ENCODE measurements around the gene ESR2.
"Not testable (repeated sequence)": the region's sequence is repeated elsewhere in the genome, so short reads cannot be mapped to it uniquely, and the experiment has no call there.

ESR2 gene

GRCh38 chr14:64187331-64187730, 106.8 kb downstream of the ESR2 start:
- no peaks in the 10 kb centered on the region for H3K4me1 ChIP-seq
- H3K79me2 ChIP-seq = no peaks in the 10 kb centered on the region
- no peak overlapping the region for H3K27ac ChIP-seq
- no peaks in the 10 kb centered on the region for H3K36me3 ChIP-seq (ENCODE audit: control insufficient read depth, insufficient read depth, low read length)
- H3K9me3 ChIP-seq (ENCODE audit: control insufficient read depth, low read length) = no peaks in the 10 kb centered on the region
- H3K4me2 ChIP-seq (ENCODE audit: low read length) = no peak overlapping the region
- no peak overlapping the region for H3K4me3 ChIP-seq (ENCODE audit: low read depth, low read length)
- H3K9ac ChIP-seq = no peak overlapping the region
- TF ChIP-seq, protein P1, sequence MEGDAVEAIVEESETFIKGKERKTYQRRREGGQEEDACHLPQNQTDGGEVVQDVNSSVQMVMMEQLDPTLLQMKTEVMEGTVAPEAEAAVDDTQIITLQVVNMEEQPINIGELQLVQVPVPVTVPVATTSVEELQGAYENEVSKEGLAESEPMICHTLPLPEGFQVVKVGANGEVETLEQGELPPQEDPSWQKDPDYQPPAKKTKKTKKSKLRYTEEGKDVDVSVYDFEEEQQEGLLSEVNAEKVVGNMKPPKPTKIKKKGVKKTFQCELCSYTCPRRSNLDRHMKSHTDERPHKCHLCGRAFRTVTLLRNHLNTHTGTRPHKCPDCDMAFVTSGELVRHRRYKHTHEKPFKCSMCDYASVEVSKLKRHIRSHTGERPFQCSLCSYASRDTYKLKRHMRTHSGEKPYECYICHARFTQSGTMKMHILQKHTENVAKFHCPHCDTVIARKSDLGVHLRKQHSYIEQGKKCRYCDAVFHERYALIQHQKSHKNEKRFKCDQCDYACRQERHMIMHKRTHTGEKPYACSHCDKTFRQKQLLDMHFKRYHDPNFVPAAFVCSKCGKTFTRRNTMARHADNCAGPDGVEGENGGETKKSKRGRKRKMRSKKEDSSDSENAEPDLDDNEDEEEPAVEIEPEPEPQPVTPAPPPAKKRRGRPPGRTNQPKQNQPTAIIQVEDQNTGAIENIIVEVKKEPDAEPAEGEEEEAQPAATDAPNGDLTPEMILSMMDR (IDR thresholded peaks at IDR 0.05) = no peak
- H3K27me3 ChIP-seq (ENCODE audit: control insufficient read depth, insufficient read depth, low read length) = no peaks in the 10 kb centered on the region
- no peak overlapping the region for H2AFZ ChIP-seq

DNA sequence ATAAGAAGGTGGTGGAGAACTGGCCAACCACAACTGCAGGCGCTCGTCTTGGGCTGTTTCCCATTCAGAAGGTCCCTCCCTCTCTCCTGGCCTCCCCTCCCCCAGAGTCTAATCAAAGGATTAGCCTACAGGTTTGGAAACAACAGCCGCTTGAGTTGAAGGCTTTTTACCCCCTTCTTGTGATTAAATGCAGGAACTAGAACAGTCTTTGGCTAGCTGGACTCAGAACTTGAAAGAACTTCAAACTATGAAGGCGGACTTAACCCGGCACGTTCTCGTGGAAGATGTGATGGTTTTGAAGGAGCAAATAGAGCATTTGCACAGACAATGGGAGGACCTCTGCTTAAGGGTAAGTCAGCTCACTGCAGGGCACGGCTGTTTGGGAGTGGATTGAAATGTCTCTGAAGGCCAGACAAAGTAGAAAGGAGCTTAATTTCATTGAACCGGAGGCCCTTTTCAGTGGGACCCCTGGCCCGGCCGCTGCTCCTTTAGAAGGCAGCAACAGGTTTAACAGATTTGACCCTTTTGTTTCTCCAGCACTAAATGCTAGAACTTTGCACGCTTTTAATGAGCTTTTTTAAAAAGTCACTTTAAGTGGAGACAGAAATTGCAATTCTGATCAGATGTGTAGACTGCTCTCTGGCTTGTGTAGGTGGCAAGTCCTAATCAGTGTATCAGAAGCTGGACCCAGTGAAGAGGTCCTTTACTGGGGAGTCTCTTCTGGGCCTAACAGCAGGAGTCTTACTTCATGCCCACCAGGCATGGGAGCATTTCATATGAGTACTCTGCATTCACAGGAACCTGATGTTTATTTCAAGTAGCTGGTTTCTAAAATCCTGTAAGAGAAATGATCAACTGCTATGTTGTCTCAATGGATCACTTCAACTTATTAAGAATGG, 107.7 kb downstream of the ESR2 start:
- Histone ChIP-seq H3K4me3 (ENCODE audit: low read depth, low read length) (no peak overlapping the region), H3K79me2 (no peaks in the 10 kb centered on the region), H3K27ac (no peak overlapping the region), H3K4me2 (ENCODE audit: low read length) (no peak overlapping the region), H3K36me3 (ENCODE audit: control insufficient read depth, insufficient read depth, low read length) (no peaks in the 10 kb centered on the region), H3K4me1 (no peaks in the 10 kb centered on the region), H3K9me3 (ENCODE audit: control insufficient read depth, low read length) (no peaks in the 10 kb centered on the region), H3K27me3 (ENCODE audit: control insufficient read depth, insufficient read depth, low read length) (no peaks in the 10 kb centered on the region), H3K9ac (no peak overlapping the region), H2AFZ (no peak overlapping the region)
- TF ChIP-seq, protein P1 (IDR thresholded peaks at IDR 0.05) = no peak

DNA sequence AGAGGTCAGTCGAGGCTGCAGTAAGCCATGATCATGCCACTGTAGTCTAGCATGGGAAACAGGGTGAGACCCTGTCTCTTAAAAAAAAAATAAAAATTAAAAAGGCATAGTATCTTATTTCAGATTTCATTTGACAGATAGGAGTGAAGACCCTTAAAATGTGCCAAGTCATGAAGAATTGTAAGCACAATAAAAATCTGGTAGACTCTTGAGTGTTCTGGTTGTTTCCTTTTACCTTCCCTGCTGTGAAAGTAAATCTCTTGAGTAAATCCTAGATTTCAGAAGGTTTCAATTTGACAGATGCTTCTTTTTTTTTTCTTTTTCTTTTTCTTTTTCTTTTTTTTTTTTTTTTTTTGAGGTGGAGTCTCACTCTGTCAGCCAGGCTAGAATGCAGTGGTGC, 109.0 kb downstream of the ESR2 start:
- Histone ChIP-seq H2AFZ (no peak overlapping the region), H3K27ac (no peak overlapping the region), H3K27me3 (ENCODE audit: control insufficient read depth, insufficient read depth, low read length) (no peaks in the 10 kb centered on the region), H3K4me3 (ENCODE audit: low read depth, low read length) (no peak overlapping the region), H3K9me3 (ENCODE audit: control insufficient read depth, low read length) (no peaks in the 10 kb centered on the region), H3K36me3 (ENCODE audit: control insufficient read depth, insufficient read depth, low read length) (no peaks in the 10 kb centered on the region), H3K9ac (no peak overlapping the region), H3K79me2 (no peaks in the 10 kb centered on the region), H3K4me1 (no peaks in the 10 kb centered on the region), H3K4me2 (ENCODE audit: low read length) (no peak overlapping the region)
- TF ChIP-seq, protein P1 (IDR thresholded peaks at IDR 0.05) = no peak

DNA sequence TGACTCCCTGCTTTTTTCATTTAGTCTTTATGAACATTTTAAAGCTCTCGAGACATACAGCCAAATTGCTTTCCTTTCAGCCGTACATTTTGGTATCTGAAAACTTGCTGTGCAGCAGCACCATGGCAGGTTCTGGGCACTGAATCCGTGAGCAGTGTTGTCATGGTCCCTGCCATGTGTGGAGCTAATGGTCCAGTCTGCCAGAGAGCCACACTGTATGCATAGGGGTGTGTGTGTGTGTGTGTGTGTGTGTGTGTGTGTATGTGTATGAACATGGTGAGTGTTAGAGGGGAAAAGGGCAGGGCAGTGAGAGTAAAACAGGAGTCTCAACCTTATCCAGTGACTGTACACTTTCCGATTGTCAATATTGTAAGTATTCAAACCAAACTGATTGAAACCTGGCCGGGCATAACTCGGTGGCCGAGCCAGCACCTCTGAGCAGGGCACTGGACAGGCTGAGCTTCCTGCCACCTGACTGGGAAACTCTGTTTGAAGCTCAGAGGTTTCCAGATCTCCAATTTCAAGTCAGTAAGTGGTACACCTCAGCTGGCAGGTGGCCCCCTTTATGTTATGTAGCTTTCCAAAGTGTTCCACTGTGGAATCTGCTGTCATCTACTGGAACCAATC, 110.0 kb downstream of the ESR2 start:
- no peaks in the 10 kb centered on the region for H3K79me2 ChIP-seq
- H3K27ac ChIP-seq = no peak overlapping the region
- H2AFZ ChIP-seq = no peak overlapping the region
- no peaks in the 10 kb centered on the region for H3K27me3 ChIP-seq (ENCODE audit: control insufficient read depth, insufficient read depth, low read length)
- TF ChIP-seq, protein P1 (IDR thresholded peaks at IDR 0.05) = no peak
- no peaks in the 10 kb centered on the region for H3K9me3 ChIP-seq (ENCODE audit: control insufficient read depth, low read length)
- H3K4me1 ChIP-seq = no peaks in the 10 kb centered on the region
- H3K4me2 ChIP-seq (ENCODE audit: low read length) = no peak overlapping the region
- no peak overlapping the region for H3K9ac ChIP-seq
- no peak overlapping the region for H3K4me3 ChIP-seq (ENCODE audit: low read depth, low read length)
- H3K36me3 ChIP-seq (ENCODE audit: control insufficient read depth, insufficient read depth, low read length) = no peaks in the 10 kb centered on the region

- not testable (repeated sequence) for H3K4me2 ChIP-seq (ENCODE audit: low read length); H3K4me3 ChIP-seq (ENCODE audit: low read depth, low read length); H2AFZ ChIP-seq; H3K36me3 ChIP-seq (ENCODE audit: control insufficient read depth, insufficient read depth, low read length); H3K27me3 ChIP-seq (ENCODE audit: control insufficient read depth, insufficient read depth, low read length); H3K27ac ChIP-seq; H3K4me1 ChIP-seq; H3K9ac ChIP-seq; H3K79me2 ChIP-seq; H3K9me3 ChIP-seq (ENCODE audit: control insufficient read depth, low read length)
Observed at GRCh38 chr14:64182908-64183307, 111.3 kb downstream of the ESR2 start.
